HepG2 (cell line): Measurements from ENCODE around the gene HNRNPUL2. TPM values are rescaled to one million over a fixed set of nuclear protein-coding genes. Genes with fewer than 3 reads are reported as not detected.

Source experiments
- DR1 ChIP-seq: sonication (generic); formaldehyde crosslinking; IDR thresholded peaks from 2 replicates; pipeline ENCODE4 v1.8.0; 2021; ENCODE audit warnings: mild to moderate bottlenecking, missing genetic modification reagents, inconsistent platforms
- ELF3 ChIP-seq: IDR thresholded peaks from 2 replicates; pipeline ENCODE4 v1.6.1; 2016; ENCODE audit warnings: missing genetic modification reagents, missing compliant biosample characterization
- HDAC1 ChIP-seq: sonication (generic); formaldehyde crosslinking; IDR thresholded peaks from 2 replicates; pipeline ENCODE4 v1.5.1; 2020; ENCODE audit warnings: mild to moderate bottlenecking, missing genetic modification reagents
- IKZF4 ChIP-seq: sonication (generic); formaldehyde crosslinking; IDR thresholded peaks from 2 replicates; pipeline ENCODE4 v1.5.1; 2020; ENCODE audit warnings: borderline replicate concordance, mild to moderate bottlenecking, low read depth, missing genetic modification reagents; ENCODE audit errors: not compliant biosample characterization
- SUZ12 ChIP-seq: fragments of 150-350 bp; IDR thresholded peaks from 2 replicates; pipeline ENCODE4 v1.6.1; 2014; ENCODE audit warnings: low read depth, low read length
- ZBTB42 ChIP-seq: sonication (generic); formaldehyde crosslinking; IDR thresholded peaks from 2 replicates; pipeline ENCODE4 v1.5.0; 2020; ENCODE audit warnings: mild to moderate bottlenecking, missing genetic modification reagents
- ZNF10 ChIP-seq: sonication (generic); formaldehyde crosslinking; IDR thresholded peaks from 2 replicates; pipeline ENCODE4 v1.4.0; 2020; ENCODE audit warnings: mild to moderate bottlenecking, low read depth, missing genetic modification reagents, borderline replicate concordance
- ZNF670 ChIP-seq: sonication (generic); formaldehyde crosslinking; IDR thresholded peaks from 2 replicates; pipeline ENCODE4 v1.8.0; 2022; ENCODE audit warnings: mild to moderate bottlenecking, missing genetic modification reagents, borderline replicate concordance
- ZNF781 ChIP-seq: sonication (generic); formaldehyde crosslinking; IDR thresholded peaks from 2 replicates; pipeline ENCODE4 v1.5.1; 2020; ENCODE audit warnings: borderline replicate concordance, mild to moderate bottlenecking, missing genetic modification reagents; ENCODE audit errors: not compliant biosample characterization
- polyA plus RNA-seq, 8 experiments: library from polyadenylated mRNA; depleted of rRNA in 3 of 8; stranded (reverse) in 7 of 8; unstranded in 1 of 8; fragments of >200 nt; fragmentation: Illumina TruSeq in 4 of 8; extraction: Trizol in 4 of 8; gene quantifications; 2 replicates each; pipeline versions ENCODE4 v1.2.1 to v1.2.3, GENCODE V29; 2011 to 2016; ENCODE audit warnings: low read depth in 4 of 8, missing spikeins in 1 of 8, mixed read lengths in 1 of 8; ENCODE audit not compliant: insufficient read depth in 1 of 8
- total RNA-seq, 5 experiments: library from RNA; depleted of rRNA; stranded (reverse); fragments of >200 nt; fragmentation: Illumina TruSeq; extraction: Trizol; gene quantifications; 2 replicates each; pipeline ENCODE4 v1.2.3, GENCODE V29; 2016; ENCODE audit warnings: low read depth in 1 of 5
- TF ChIP-seq, protein P1 (sequence below): IDR thresholded peaks from 2 replicates; pipeline ENCODE4 v1.4.0; 2020; ENCODE audit warnings: mild to moderate bottlenecking, missing genetic modification reagents
- TF ChIP-seq, protein P2 (sequence below), 2 experiments: sonication (generic) in 1 of 2; formaldehyde crosslinking in 1 of 2; IDR thresholded peaks; 2 replicates each; pipeline versions ENCODE4 v1.4.0 to v1.6.1; 2016 to 2020; ENCODE audit warnings: borderline replicate concordance in 1 of 2, low read depth in 1 of 2, mild to moderate bottlenecking in 1 of 2, missing genetic modification reagents in 1 of 2
- TF ChIP-seq, protein P3 (sequence below): sonication (generic); formaldehyde crosslinking; IDR thresholded peaks from 2 replicates; pipeline ENCODE4 v1.4.0; 2020; ENCODE audit warnings: missing genetic modification reagents, borderline replicate concordance
- TF ChIP-seq, protein P4 (sequence below): sonication (generic); formaldehyde crosslinking; IDR thresholded peaks from 2 replicates; pipeline ENCODE4 v1.5.0; 2020; ENCODE audit warnings: mild to moderate bottlenecking, missing genetic modification reagents

HNRNPUL2 gene
- total and polyA plus RNA-seq, 2 of the 13 experiments (the other 11 are each of a cell fraction or from before 2014, with no cell fraction given), result 8.4 to 9.6 TPM

DNA sequence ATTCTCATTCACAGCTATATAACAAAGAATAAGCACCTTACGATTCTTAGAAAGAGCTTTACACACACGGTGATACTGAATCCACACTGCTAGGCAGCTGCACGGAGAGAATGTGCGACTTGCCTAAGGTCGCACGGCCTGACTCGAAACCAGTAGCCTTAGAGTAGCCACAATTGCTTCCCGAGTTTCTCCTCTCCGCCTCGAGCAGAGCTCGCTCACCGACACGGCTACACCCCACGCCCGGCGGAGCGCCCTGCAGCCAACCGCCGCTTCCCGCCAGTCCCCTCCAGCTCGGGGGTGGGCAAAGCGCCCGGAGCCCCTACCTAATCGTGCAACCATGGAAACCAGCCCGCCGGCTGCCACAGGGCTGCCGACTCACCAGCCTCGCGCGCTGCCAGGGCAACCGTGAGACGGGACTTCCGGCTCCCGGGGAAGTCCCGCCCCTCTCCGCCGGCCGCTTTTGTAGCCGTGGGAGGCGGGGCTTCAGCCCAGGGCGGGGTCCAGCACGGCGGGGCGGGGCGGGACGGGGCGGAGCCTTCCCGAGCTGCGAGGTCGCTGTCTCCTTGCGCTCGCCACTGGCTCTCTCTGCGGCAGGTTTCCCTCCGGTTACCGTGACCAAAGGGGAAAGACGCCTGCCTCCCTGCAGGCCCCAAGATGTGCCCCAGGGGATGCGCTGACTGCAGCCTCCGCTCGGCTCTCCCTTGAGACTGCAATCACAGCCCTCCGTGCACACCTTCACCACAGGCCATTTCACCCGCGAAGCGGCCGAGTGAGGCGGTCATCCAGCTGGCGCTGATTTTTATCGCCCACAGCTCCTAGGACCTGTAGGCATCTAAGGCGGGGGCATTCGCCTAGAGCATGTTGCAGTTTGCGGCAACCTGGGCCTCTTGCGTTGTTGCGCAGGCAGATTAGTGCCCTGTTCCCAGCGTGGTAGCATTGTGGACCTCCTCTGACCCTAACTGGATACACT is 21.1 kb downstream of the HNRNPUL2 start (continued):
- TF ChIP-seq, protein P1, sequence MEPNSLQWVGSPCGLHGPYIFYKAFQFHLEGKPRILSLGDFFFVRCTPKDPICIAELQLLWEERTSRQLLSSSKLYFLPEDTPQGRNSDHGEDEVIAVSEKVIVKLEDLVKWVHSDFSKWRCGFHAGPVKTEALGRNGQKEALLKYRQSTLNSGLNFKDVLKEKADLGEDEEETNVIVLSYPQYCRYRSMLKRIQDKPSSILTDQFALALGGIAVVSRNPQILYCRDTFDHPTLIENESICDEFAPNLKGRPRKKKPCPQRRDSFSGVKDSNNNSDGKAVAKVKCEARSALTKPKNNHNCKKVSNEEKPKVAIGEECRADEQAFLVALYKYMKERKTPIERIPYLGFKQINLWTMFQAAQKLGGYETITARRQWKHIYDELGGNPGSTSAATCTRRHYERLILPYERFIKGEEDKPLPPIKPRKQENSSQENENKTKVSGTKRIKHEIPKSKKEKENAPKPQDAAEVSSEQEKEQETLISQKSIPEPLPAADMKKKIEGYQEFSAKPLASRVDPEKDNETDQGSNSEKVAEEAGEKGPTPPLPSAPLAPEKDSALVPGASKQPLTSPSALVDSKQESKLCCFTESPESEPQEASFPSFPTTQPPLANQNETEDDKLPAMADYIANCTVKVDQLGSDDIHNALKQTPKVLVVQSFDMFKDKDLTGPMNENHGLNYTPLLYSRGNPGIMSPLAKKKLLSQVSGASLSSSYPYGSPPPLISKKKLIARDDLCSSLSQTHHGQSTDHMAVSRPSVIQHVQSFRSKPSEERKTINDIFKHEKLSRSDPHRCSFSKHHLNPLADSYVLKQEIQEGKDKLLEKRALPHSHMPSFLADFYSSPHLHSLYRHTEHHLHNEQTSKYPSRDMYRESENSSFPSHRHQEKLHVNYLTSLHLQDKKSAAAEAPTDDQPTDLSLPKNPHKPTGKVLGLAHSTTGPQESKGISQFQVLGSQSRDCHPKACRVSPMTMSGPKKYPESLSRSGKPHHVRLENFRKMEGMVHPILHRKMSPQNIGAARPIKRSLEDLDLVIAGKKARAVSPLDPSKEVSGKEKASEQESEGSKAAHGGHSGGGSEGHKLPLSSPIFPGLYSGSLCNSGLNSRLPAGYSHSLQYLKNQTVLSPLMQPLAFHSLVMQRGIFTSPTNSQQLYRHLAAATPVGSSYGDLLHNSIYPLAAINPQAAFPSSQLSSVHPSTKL (CRISPR knock-in tag), result no peak
- TF ChIP-seq, protein P2, sequence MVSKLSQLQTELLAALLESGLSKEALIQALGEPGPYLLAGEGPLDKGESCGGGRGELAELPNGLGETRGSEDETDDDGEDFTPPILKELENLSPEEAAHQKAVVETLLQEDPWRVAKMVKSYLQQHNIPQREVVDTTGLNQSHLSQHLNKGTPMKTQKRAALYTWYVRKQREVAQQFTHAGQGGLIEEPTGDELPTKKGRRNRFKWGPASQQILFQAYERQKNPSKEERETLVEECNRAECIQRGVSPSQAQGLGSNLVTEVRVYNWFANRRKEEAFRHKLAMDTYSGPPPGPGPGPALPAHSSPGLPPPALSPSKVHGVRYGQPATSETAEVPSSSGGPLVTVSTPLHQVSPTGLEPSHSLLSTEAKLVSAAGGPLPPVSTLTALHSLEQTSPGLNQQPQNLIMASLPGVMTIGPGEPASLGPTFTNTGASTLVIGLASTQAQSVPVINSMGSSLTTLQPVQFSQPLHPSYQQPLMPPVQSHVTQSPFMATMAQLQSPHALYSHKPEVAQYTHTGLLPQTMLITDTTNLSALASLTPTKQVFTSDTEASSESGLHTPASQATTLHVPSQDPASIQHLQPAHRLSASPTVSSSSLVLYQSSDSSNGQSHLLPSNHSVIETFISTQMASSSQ (IDR thresholded peaks at IDR 0.05; ENCODE audit: low read depth), result no peak
- TF ChIP-seq, protein P2 (CRISPR knock-in tag; IDR thresholded peaks at IDR 0.05; ENCODE audit: borderline replicate concordance), result no peak
- TF ChIP-seq ZNF781 (no peak), DR1 (CRISPR knock-in tag) (peak; percentile 70), ZNF10 (no peak), ELF3 (CRISPR knock-in tag) (peak; percentile 28; the same call in 1 of the 2 replicates), ZNF670 (CRISPR knock-in tag) (no peak), SUZ12 (no peak), HDAC1 (CRISPR knock-in tag) (peak; percentile 54), ZBTB42 (no peak), IKZF4 (CRISPR knock-in tag) (peak; percentile 49)
- TF ChIP-seq, protein P3, sequence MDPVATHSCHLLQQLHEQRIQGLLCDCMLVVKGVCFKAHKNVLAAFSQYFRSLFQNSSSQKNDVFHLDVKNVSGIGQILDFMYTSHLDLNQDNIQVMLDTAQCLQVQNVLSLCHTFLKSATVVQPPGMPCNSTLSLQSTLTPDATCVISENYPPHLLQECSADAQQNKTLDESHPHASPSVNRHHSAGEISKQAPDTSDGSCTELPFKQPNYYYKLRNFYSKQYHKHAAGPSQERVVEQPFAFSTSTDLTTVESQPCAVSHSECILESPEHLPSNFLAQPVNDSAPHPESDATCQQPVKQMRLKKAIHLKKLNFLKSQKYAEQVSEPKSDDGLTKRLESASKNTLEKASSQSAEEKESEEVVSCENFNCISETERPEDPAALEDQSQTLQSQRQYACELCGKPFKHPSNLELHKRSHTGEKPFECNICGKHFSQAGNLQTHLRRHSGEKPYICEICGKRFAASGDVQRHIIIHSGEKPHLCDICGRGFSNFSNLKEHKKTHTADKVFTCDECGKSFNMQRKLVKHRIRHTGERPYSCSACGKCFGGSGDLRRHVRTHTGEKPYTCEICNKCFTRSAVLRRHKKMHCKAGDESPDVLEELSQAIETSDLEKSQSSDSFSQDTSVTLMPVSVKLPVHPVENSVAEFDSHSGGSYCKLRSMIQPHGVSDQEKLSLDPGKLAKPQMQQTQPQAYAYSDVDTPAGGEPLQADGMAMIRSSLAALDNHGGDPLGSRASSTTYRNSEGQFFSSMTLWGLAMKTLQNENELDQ, result no peak
- TF ChIP-seq, protein P4, sequence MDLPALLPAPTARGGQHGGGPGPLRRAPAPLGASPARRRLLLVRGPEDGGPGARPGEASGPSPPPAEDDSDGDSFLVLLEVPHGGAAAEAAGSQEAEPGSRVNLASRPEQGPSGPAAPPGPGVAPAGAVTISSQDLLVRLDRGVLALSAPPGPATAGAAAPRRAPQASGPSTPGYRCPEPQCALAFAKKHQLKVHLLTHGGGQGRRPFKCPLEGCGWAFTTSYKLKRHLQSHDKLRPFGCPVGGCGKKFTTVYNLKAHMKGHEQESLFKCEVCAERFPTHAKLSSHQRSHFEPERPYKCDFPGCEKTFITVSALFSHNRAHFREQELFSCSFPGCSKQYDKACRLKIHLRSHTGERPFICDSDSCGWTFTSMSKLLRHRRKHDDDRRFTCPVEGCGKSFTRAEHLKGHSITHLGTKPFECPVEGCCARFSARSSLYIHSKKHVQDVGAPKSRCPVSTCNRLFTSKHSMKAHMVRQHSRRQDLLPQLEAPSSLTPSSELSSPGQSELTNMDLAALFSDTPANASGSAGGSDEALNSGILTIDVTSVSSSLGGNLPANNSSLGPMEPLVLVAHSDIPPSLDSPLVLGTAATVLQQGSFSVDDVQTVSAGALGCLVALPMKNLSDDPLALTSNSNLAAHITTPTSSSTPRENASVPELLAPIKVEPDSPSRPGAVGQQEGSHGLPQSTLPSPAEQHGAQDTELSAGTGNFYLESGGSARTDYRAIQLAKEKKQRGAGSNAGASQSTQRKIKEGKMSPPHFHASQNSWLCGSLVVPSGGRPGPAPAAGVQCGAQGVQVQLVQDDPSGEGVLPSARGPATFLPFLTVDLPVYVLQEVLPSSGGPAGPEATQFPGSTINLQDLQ, result no peak
